ENCODE measurements around the gene MRPL39.
A peak's percentile ranks its signal among the peaks of the same experiment; 100 is the strongest.

Gene MRPL39

DNA sequence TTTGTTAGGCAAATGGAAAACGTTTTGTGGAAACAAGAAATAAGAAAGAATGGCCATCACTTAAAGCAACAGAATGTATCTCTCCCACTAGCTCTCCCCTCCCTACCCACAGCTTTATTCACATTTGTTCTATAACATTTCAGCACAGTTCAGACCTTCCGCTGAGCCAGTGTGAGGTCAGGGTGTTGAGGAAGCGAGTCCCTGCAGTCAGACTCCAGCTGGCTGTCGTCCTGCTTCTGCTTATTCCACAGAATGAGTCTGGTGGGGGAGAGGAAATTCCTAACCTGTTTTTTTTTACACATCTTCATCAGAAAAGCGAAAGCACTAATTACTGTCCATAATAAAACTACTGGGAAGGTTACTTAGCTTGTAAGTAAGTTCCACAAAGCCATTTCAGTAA lies 39.0 kb downstream of the MRPL39 start:
- no peak for DNase-seq (ENCODE audit: low read depth in 3 of 3)

DNA sequence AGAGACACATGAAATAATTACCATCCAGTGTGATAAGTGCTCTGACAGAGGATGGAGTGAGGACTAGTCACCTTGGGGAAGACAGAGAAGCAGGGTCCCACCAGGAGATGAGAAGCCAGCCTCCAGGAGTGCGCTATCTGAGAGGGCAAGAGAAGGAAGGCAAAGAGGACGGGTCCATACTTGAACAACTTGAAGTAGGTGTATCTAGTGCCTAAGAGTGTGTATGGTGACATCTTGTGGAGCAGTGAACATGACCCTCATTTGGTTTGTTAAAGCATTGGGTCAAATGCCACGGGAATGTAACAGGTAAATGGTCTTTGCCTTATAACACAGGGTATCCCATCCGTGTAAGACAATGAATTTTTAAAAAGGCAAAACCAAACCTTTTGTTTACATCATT lies 39.8 kb downstream of the MRPL39 start:
- DNase-seq (ENCODE audit: low read depth in 3 of 3) = no peak

GRCh38 chr21:25566645-25567044 lies 40.6 kb downstream of the MRPL39 start:
- no peak for DNase-seq (ENCODE audit: low read depth in 3 of 3)

- no peak for DNase-seq (ENCODE audit: low read depth in 3 of 3)
Observed at GRCh38 chr21:25565272-25566211, 41.7 kb downstream of the MRPL39 start.

GRCh38 chr21:25564349-25564948 lies 42.8 kb downstream of the MRPL39 start:
- DNase-seq (ENCODE audit: low read depth in 3 of 3) = no peak

GRCh38 chr21:25563361-25564116 lies 43.7 kb downstream of the MRPL39 start:
- no peak for DNase-seq (ENCODE audit: low read depth in 3 of 3)

DNA sequence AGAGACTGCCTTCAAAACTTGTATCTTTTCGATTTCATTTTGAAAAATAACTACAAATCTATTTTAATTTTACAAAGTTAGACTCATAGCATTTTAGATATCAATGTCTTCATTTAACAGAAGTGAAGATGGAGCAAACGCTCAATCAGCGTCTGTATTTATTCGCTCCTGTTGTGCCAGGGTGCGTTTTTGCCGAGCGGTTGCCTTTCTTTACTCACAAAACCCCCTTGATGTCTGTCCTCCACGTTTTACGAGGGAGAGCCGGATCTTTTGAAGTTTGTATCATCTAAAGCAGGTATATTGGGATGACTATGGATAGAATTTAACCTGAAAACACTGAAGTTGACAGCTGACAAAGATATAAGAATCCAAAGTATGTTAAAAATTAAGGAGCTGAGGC lies 44.6 kb downstream of the MRPL39 start:
- DNase-seq (ENCODE audit: low read depth in 3 of 3) = no peak

DNA sequence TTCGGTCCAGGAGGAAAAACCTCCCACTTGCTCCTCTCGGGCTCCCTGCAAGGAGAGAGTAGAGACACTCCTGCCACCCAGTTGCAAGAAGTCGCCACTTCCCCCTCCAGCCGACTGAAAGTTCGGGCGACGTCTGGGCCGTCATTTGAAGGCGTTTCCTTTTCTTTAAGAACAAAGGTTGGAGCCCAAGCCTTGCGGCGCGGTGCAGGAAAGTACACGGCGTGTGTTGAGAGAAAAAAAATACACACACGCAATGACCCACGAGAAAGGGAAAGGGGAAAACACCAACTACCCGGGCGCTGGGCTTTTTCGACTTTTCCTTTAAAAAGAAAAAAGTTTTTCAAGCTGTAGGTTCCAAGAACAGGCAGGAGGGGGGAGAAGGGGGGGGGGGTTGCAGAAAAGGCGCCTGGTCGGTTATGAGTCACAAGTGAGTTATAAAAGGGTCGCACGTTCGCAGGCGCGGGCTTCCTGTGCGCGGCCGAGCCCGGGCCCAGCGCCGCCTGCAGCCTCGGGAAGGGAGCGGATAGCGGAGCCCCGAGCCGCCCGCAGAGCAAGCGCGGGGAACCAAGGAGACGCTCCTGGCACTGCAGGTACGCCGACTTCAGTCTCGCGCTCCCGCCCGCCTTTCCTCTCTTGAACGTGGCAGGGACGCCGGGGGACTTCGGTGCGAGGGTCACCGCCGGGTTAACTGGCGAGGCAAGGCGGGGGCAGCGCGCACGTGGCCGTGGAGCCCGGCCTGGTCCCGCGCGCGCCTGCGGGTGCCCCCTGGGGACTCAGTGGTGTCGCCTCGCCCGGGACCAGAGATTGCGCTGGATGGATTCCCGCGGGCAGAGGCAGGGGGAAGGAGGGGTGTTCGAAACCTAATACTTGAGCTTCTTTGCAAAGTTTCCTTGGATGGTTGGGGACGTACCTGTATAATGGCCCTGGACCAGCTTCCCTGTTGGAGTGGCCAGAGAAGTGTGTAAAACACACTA lies 45.3 kb downstream of the MRPL39 start:
- peak; percentile 80 to 86 (median 81) for DNase-seq (ENCODE audit: low read depth in 3 of 3)

DNA sequence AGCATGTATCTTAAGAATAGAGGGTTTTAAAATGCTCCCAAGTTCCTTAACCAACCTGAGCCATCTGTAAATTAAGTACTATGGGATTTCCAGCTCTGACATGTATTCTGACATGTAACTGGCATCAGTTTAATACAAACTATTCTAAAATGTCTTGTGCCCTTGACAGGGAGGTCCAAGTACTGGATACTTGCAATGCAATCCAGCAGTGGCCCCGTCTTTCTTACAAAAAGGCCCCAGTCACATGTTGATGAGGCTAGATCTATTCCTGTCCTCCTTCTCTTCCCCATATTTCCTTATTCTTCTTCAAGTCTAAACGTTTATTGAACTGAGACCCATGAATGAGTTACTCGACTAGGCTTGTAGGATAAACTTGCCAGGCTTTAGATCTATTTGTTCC lies 46.4 kb downstream of the MRPL39 start:
- DNase-seq (ENCODE audit: low read depth in 3 of 3) = no peak

DNA sequence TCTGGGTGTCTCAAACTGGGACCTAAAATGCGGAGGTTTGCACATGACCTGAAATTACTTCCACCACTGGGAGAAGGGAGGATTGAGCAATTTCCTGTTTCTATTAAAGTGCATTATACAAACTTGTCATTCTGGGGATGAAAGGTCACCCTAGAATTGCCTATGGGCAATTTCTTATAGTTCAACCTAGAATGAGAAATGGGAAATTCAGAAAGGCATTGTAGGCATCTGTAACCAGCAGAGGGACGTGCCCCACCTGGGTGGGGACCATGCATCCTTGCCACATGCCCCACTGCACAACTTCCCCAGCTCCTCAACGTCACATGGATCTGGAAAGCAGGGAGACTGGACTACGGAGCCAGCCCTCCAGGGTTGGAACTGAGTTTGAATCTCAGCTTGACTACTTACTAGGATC lies 47.0 kb downstream of the MRPL39 start:
- no peak for DNase-seq (ENCODE audit: low read depth in 3 of 3)

DNA sequence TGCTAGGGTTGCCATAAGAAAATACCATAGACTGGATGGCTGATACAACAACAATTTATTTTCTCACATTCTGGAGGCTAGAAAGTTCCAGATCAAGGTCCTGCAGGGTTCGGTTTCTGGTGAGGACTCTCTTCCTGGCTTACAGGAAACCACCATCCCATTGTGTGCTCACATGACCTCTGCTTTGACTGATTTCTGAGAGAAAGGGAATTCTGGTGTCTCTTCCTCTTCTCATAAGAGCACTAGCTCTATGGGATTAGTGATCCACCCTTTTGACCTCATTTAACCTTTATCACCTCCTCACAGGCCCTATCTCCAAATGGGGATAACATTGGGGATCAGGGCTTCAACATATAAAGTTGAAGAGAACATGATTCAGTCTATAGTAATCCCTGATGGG lies 47.5 kb downstream of the MRPL39 start:
- DNase-seq (ENCODE audit: low read depth in 3 of 3) = no peak

DNA sequence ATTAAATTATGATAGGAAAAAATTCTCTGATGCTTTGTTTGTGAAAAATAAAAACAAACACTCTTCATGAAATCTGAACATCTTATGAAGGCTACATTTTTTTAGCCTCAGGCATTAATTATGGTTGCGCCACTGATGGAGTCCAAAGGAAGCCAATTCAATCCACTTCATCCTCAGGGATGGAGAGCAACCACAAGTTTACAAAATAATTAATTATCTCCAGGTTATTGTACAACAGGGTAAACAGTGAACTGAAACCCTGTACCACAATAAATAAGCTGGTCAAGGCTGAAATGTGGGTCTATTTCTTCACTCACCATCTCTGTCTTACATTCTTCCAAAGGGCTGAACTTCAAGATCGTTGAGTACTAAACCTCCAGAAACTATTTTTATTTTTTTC lies 49.2 kb downstream of the MRPL39 start:
- no peak for DNase-seq (ENCODE audit: low read depth in 3 of 3)

DNA sequence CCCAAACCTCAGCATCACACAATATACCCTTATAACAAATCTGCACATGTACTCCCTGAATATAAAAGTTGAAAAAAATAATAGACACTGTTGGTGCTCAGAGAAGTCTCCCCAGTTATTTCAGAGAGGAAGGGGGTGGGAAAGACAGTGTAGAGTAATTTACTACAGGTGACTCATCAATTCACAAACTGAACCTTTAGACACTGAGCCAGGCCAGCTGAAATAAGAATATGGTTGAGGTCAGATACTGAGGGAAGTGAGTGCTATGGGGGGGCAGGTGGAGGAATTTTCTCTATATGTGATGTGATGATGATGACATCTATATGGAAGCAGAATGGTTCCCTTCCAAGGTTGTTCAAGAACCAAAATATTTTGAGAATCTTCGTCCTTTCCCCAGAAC lies 50.1 kb downstream of the MRPL39 start:
- DNase-seq (ENCODE audit: low read depth in 3 of 3) = no peak

DNA sequence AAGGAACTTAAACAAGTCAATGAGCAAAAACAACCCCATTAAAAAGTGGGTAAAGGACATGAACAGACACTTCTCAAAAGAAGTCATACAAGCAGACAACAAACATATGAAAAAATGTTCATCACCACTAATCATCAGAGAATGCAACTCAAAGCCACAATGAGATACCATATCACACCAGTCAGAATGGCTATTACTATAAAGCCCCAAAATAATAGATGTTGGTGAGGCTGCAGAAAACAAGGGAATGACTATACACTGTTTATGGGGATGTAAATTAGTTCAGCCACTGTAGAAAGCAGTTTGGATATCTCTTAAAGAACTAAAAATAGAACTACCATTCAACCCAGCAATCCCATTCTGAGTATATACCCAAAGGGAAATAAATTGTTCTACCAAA lies 51.2 kb downstream of the MRPL39 start:
- DNase-seq (ENCODE audit: low read depth in 3 of 3) = no peak

DNA sequence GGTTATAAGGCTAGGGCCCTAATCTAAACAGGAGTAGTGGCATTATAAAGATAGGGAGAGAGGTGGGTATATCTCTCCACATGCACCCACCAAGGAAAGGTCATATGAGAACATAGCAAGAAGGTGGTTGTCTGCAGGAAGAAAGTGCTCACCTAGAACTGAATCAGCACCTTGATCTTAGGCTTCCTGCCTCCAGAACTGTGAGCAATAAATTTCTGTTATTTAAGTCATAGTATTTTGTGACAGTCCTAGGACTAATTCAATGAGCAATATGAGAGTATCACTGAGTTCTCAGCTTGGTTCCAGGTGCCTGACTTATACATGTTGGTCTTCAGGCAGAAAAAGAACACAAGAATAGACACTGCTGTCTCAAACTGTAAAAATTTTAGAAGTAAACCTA lies 51.8 kb downstream of the MRPL39 start:
- DNase-seq (ENCODE audit: low read depth in 3 of 3) = no peak

DNA sequence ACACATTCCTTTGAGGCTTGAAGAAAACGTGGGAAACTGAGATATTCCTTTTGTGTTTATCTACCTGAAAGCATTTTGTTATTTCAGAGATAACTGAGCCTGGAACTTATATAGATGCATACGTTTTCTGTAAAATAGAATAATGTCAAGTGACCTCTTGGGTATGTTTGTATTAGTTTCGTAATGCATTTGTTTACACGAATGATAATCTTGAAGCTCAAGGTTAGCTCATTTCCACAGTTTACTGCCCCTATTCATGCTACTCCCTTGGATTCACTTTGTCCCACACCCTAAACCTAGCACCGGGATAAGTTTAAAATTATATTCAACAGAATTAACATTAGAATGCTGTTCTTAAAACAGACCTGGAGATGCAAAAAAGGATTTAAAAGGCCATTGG lies 54.4 kb downstream of the MRPL39 start:
- no peak for DNase-seq (ENCODE audit: low read depth in 3 of 3)

GRCh38 chr21:25551569-25551968 lies 55.7 kb downstream of the MRPL39 start:
- no peak for DNase-seq (ENCODE audit: low read depth in 3 of 3)

- DNase-seq (ENCODE audit: low read depth in 3 of 3) = no peak
Observed at GRCh38 chr21:25550352-25551120, 56.7 kb downstream of the MRPL39 start.

DNA sequence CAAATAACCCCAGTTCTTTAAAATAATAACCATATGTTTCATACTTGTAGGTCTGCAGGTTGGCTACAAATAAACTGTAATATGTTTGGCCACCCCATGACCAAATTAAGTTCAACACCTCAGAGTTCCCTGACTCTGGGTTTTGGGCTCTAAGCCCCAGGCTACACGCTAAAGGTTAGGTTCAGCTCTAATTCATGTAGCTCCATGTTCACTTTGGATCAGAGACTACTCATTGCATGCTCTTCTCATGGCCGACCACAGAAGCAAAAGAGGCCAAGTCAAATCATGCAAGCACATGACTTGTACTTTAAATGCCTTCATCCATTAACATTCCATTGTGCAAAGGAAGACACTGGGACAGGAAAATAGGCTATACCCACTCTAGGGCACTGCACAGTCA lies 66.2 kb downstream of the MRPL39 start:
- no peak for DNase-seq (ENCODE audit: low read depth in 3 of 3)

DNA sequence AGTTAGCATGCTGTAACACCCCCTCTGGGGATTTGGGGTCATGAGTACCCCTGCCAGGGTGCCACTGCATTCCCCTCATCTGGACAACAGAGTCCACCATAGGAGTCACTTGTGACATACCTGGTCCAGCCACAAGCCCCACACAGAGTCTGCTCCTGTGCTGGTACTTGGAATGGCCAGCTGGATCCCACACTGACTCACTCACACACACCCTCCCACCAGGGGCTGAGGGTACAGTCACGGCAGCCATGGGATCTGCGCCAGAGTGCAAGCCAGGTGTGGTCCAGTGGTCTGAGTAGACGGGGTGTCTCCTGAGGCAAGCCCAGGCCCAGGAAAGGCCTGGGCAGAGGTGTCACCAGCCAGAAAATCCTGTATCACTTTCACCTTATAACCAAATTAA lies 67.7 kb downstream of the MRPL39 start:
- DNase-seq (ENCODE audit: low read depth in 3 of 3) = no peak

GRCh38 chr21:25537174-25537573 lies 70.1 kb downstream of the MRPL39 start:
- DNase-seq (ENCODE audit: low read depth in 3 of 3) = no peak

Data from stimulated activated CD4-positive, alpha-beta T cell treated with anti-CD3 and anti-CD28 coated beads, TNF-alpha, amount 100 ng/mL, for 4 hours (primary cell).